Gastrocnemius medialis (tissue), 4 donors: ENCODE measurements around the gene PPIP5K1. TPM values are rescaled to one million over a fixed set of nuclear protein-coding genes. Genes with fewer than 3 reads are reported as not detected.
A peak's percentile ranks its signal among the peaks of the same experiment; 100 is the strongest.

ENCODE experiments used
- ATAC-seq, 2 donors: fragments of 150-250 bp; one replicate each; pipeline ENCODE4 v1.9.1; 2016
- DNase-seq, 2 donors: peaks; one replicate each; pipeline ENCODE4 v3.0.0-alpha.2; 2019
- H3K27ac ChIP-seq, 4 donors: fragments of 200-600 bp; sonication (generic); 1 replicate in 1 of 4; 2 replicates in 3 of 4; pipeline ENCODE4 v1.5.1; 2016 to 2018; ENCODE audit warnings: mild to moderate bottlenecking in 2 of 4, moderate library complexity in 1 of 4
- H3K27me3 ChIP-seq, 3 donors: fragments of 200-600 bp; sonication (generic) in 2 of 3; 1 replicate in 1 of 3; 2 replicates in 2 of 3; pipeline versions ENCODE4 v1.5.1 to v1.6.0; 2016 to 2019; ENCODE audit warnings: mild to moderate bottlenecking in 1 of 3, moderate library complexity in 1 of 3
- H3K36me3 ChIP-seq, 2 donors: fragments of 200-600 bp; sonication (generic) in 1 of 2; one replicate each; pipeline ENCODE4 v1.5.1; 2017 to 2018
- H3K4me1 ChIP-seq, 2 donors: fragments of 200-600 bp; sonication (generic) in 1 of 2; one replicate each; pipeline ENCODE4 v1.5.1; 2016 to 2017; ENCODE audit warnings: mild to moderate bottlenecking in 2 of 2
- H3K4me3 ChIP-seq, 4 donors: fragments of 200-600 bp; sonication (generic) in 3 of 4; 1 replicate in 1 of 4; 2 replicates in 3 of 4; pipeline ENCODE4 v1.5.1; 2016 to 2019; ENCODE audit warnings: mild to moderate bottlenecking in 2 of 4
- H3K9me3 ChIP-seq, 3 donors: fragments of 200-600 bp; sonication (generic) in 2 of 3; 1 replicate in 1 of 3; 2 replicates in 2 of 3; pipeline ENCODE4 v1.5.1; 2016 to 2019
- CTCF ChIP-seq, 5 experiments: fragments of 450-650 bp in 3 of 5; fragments of 200-600 bp in 2 of 5; sonication (generic) in 2 of 5; IDR thresholded peaks in 4 of 5; conservative IDR thresholded peaks in 1 of 5; 1 replicate in 4 of 5; 2 replicates in 1 of 5; pipeline ENCODE4 v1.5.1; 2016 to 2019; ENCODE audit warnings: antibody characterized with exemption in 5 of 5, mild to moderate bottlenecking in 3 of 5, moderate library complexity in 3 of 5
- POLR2A ChIP-seq, 2 donors: fragments of 450-650 bp; IDR thresholded peaks; one replicate each; pipeline ENCODE4 v1.6.1; 2017; ENCODE audit warnings: antibody characterized with exemption in 2 of 2, mild to moderate bottlenecking in 2 of 2, moderate library complexity in 2 of 2
- in situ Hi-C, 4 donors: fragments of 200-750 bp; cut with MboI; loops; one replicate each; pipeline versions ENCODE4 v1.15.0 to v1.8.0; 2017; ENCODE audit warnings: low sequenced_read_pairs in 4 of 4
- intact Hi-C: fragments of 100-400 bp; cut with DNase I; formaldehyde crosslinking; loops from one replicate; pipeline ENCODE4 v1.15.1; 2023; ENCODE audit warnings: low total_unique reads
- total RNA-seq, 4 donors: library from RNA; depleted of rRNA; stranded (reverse); fragments of >200 nt; gene quantifications; one replicate each; pipeline versions ENCODE4 v1.1.0 to v1.2.3, GENCODE V29; 2016

The PPIP5K1 gene
- total RNA-seq, 4 donors from 2014 or later, result 14.4 to 41.2 (median 16.6) TPM

- H3K27ac ChIP-seq, result no peak overlapping the region
- H3K9me3 ChIP-seq, result no peaks in the 10 kb centered on the region
- intact Hi-C loops, result no loop called here
- ATAC-seq (peak in 1 of 2 donors; percentile 27), DNase-seq (no peak)
- H3K4me1 ChIP-seq, result peaks cover 8 to 9% of the 10 kb centered on the region in 2 donors
- no peak overlapping the region for H3K4me3 ChIP-seq
- H3K27me3 ChIP-seq, result no peaks in the 10 kb centered on the region
- in situ Hi-C loops, result no loop called here
- H3K36me3 ChIP-seq, result no peaks in the 10 kb centered on the region
- TF ChIP-seq POLR2A (IDR thresholded peaks at IDR 0.05) (no peak), CTCF (IDR thresholded peaks at IDR 0.05 in 4 of 5, conservative IDR thresholded peaks at IDR 0.05 in 1 of 5) (no peak)
Measured at GRCh38 chr15:43531018-43531670, 58.9 kb downstream of the PPIP5K1 start.

- Histone ChIP-seq H3K9me3 (no peaks in the 10 kb centered on the region), H3K27ac (no peak overlapping the region), H3K4me3 (no peak overlapping the region), H3K4me1 (peaks cover 8 to 9% of the 10 kb centered on the region in 2 donors), H3K36me3 (no peaks in the 10 kb centered on the region), H3K27me3 (no peaks in the 10 kb centered on the region)
- no peak for TF ChIP-seq POLR2A (IDR thresholded peaks at IDR 0.05)
- no peak for TF ChIP-seq CTCF (IDR thresholded peaks at IDR 0.05 in 4 of 5, conservative IDR thresholded peaks at IDR 0.05 in 1 of 5)
- in situ Hi-C loops (no loop called here), intact Hi-C loops (no loop called here)
- DNase-seq, result no peak
- no peak for ATAC-seq
Measured at GRCh38 chr15:43529587-43530345, 60.2 kb downstream of the PPIP5K1 start.

GRCh38 chr15:43529141-43529540 is 60.9 kb downstream of the PPIP5K1 start:
- no peak overlapping the region for H3K4me3 ChIP-seq
- H3K9me3 ChIP-seq, result no peaks in the 10 kb centered on the region
- peaks cover 8 to 9% of the 10 kb centered on the region in 2 donors for H3K4me1 ChIP-seq
- no peak for DNase-seq
- H3K27ac ChIP-seq, result no peak overlapping the region
- no peak for TF ChIP-seq POLR2A (IDR thresholded peaks at IDR 0.05)
- TF ChIP-seq CTCF (IDR thresholded peaks at IDR 0.05 in 4 of 5, conservative IDR thresholded peaks at IDR 0.05 in 1 of 5), result no peak
- intact Hi-C loops (no loop called here), in situ Hi-C loops (no loop called here)
- H3K36me3 ChIP-seq, result no peaks in the 10 kb centered on the region
- no peak for ATAC-seq
- no peaks in the 10 kb centered on the region for H3K27me3 ChIP-seq

GRCh38 chr15:43528542-43529007 is 61.4 kb downstream of the PPIP5K1 start:
- Histone ChIP-seq H3K36me3 (no peaks in the 10 kb centered on the region), H3K4me1 (peaks cover 8 to 9% of the 10 kb centered on the region in 2 donors), H3K27ac (no peak overlapping the region), H3K27me3 (no peaks in the 10 kb centered on the region), H3K9me3 (no peaks in the 10 kb centered on the region), H3K4me3 (no peak overlapping the region)
- in situ Hi-C loops (no loop called here), intact Hi-C loops (no loop called here)
- DNase-seq, result no peak
- TF ChIP-seq CTCF (IDR thresholded peaks at IDR 0.05 in 4 of 5, conservative IDR thresholded peaks at IDR 0.05 in 1 of 5) (no peak), POLR2A (IDR thresholded peaks at IDR 0.05) (no peak)
- ATAC-seq, result no peak
